ENCODE measurements around the gene BHLHE41. TPM values are rescaled to one million over a fixed set of nuclear protein-coding genes. Genes with fewer than 3 reads are reported as not detected.
A peak's percentile ranks its signal among the peaks of the same experiment; 100 is the strongest.

BHLHE41 gene
- total and polyA plus RNA-seq, 2 of the 8 experiments (the other 6 are each of a cell fraction or from before 2014, with no cell fraction given): 1.1 to 3.4 TPM

GRCh38 chr12:26172013-26172412 is 47.2 kb upstream of the BHLHE41 start:
- Histone ChIP-seq H3K4ac (replicated peaks; ENCODE audit: insufficient read length, low read depth, low read length) (no peak overlapping the region), H4K8ac (ENCODE audit: extremely low read depth, insufficient read depth, low read length) (no peak overlapping the region), H2BK12ac (ENCODE audit: low read depth, low read length) (no peak overlapping the region), H3K79me2 (ENCODE audit: control insufficient read depth in 1 of 2, insufficient read depth in 2 of 2, low read length in 2 of 2) (no peaks in the 10 kb centered on the region), H3K4me2 (ENCODE audit: insufficient read depth in 1 of 2, low read depth in 2 of 2, low read length in 2 of 2) (no peak overlapping the region), H3K4me1 (replicated peaks in 1 of 4; ENCODE audit: control insufficient read depth in 3 of 4, insufficient read depth in 4 of 4, low read length in 3 of 4) (no peaks in the 10 kb centered on the region), H3K79me1 (ENCODE audit: low read depth, low read length) (no peaks in the 10 kb centered on the region), H3K23ac (ENCODE audit: insufficient read length) (no peak overlapping the region), H3K23me2 (ENCODE audit: low read depth, low read length) (no peaks in the 10 kb centered on the region), H3K9ac (replicated peaks in 1 of 4; ENCODE audit: extremely low read depth in 1 of 4, low read depth in 3 of 4, low read length in 3 of 4) (no peak overlapping the region), H4K91ac (replicated peaks; ENCODE audit: insufficient read length, low read length) (no peak overlapping the region), H3K14ac (ENCODE audit: insufficient read length) (no peak overlapping the region), H3K4me3 (ENCODE audit: extremely low read depth in 1 of 4, insufficient read depth in 2 of 4, low read depth in 3 of 4, low read length in 4 of 4) (no peak overlapping the region), H3K27me3 (replicated peaks in 1 of 4; ENCODE audit: control insufficient read depth in 3 of 4, extremely low read depth in 1 of 4, insufficient read depth in 3 of 4, low read length in 3 of 4) (no peaks in the 10 kb centered on the region), H3K27ac (ENCODE audit: low read depth, low read length) (no peak overlapping the region), H2BK5ac (ENCODE audit: low read depth, low read length) (no peak overlapping the region), H4K5ac (ENCODE audit: insufficient read length, low read depth, low read length) (no peak overlapping the region), H2BK20ac (ENCODE audit: low read length) (no peak overlapping the region), H3K9me3 (ENCODE audit: insufficient read depth in 2 of 2, low read depth in 1 of 2, low read length in 1 of 2) (no peaks in the 10 kb centered on the region), H2BK120ac (replicated peaks; ENCODE audit: low read depth, low read length) (no peak overlapping the region), H2BK15ac (ENCODE audit: low read length) (no peak overlapping the region), H2AFZ (ENCODE audit: low read length) (no peak overlapping the region), H4K20me1 (replicated peaks in 1 of 2; ENCODE audit: control insufficient read depth in 1 of 2, insufficient read depth in 2 of 2, low read length in 2 of 2) (no peaks in the 10 kb centered on the region), H3K56ac (replicated peaks; ENCODE audit: insufficient read length, low read depth, low read length) (no peak overlapping the region), H3K18ac (ENCODE audit: extremely low read depth, low read length) (no peak overlapping the region), H3K36me3 (ENCODE audit: control insufficient read depth in 2 of 4, insufficient read depth in 4 of 4, low read length in 3 of 4) (no peaks in the 10 kb centered on the region), H2AK5ac (ENCODE audit: low read depth, low read length) (no peak overlapping the region)
- DNase-seq (ENCODE audit: low read depth in 1 of 2, low spot score in 2 of 2) (no peak), FAIRE-seq (no peak)
- no peak for TF ChIP-seq CTCF (IDR thresholded peaks at IDR 0.05; ENCODE audit: control extremely low read depth in 1 of 3, insufficient read depth in 1 of 3, low read depth in 1 of 3, low read length in 3 of 3)
- TF ChIP-seq MAFK (IDR thresholded peaks at IDR 0.05; ENCODE audit: low read depth, low read length): 0 out of 2 replicates have a peak, but pooled peaks have one; percentile 9
- no peak for TF ChIP-seq RNF2 (IDR thresholded peaks at IDR 0.05; ENCODE audit: borderline replicate concordance, low read depth, low read length, missing control alignments, poor library complexity, severe bottlenecking)
- ChIA-PET POLR2A (ENCODE audit: partially characterized antibody) (no interaction called here), CTCF (ENCODE audit: partially characterized antibody) (interaction anchor here (0.6 kb wide), 1 partner anchor 192 kb away, joined by 3 read pairs; no protein-coding TSS in a partner anchor)
- 93% methylated on average over 4 of the region's 4 CpGs; no CpG with 5 or more reads in 1 of the 2 experiments for WGBS, 2 experiments (ENCODE audit: extremely low coverage in 1 of 2, insufficient coverage in 1 of 2, insufficient read length in 1 of 2, insufficient replicate concordance in 2 of 2, low coverage in 1 of 2, low lambda C conversion rate in 2 of 2, missing lambda C conversion rate in 1 of 2)

Data from H1 (cell line).